CD4-positive, alpha-beta T cell treated with Interleukin-2 at 100 ng/mL for 4 hours (primary cell): ENCODE results near the gene ABL1.
"Not testable (repeated sequence)": the region's sequence is repeated elsewhere in the genome, so short reads cannot be mapped to it uniquely, and the experiment has no call there.

Source experiments
- DNase-seq: peaks from one replicate; pipeline ENCODE4 v3.0.0-alpha.2; 2020; ENCODE audit warnings: low spot score

ABL1 gene

GRCh38 chr9:130834371-130835336 is at the start of gene ABL1:
TSS of gene ABL1 (plus strand) at chr9:130835254. CDS start at chr9:130835447, 193 bp downstream.
- peak; percentile 55 for DNase-seq

GRCh38 chr9:130785940-130786508 is 49.0 kb upstream of the ABL1 start:
- DNase-seq, result no peak

GRCh38 chr9:130786526-130786925 is 48.5 kb upstream of the ABL1 start:
- no peak for DNase-seq

DNA sequence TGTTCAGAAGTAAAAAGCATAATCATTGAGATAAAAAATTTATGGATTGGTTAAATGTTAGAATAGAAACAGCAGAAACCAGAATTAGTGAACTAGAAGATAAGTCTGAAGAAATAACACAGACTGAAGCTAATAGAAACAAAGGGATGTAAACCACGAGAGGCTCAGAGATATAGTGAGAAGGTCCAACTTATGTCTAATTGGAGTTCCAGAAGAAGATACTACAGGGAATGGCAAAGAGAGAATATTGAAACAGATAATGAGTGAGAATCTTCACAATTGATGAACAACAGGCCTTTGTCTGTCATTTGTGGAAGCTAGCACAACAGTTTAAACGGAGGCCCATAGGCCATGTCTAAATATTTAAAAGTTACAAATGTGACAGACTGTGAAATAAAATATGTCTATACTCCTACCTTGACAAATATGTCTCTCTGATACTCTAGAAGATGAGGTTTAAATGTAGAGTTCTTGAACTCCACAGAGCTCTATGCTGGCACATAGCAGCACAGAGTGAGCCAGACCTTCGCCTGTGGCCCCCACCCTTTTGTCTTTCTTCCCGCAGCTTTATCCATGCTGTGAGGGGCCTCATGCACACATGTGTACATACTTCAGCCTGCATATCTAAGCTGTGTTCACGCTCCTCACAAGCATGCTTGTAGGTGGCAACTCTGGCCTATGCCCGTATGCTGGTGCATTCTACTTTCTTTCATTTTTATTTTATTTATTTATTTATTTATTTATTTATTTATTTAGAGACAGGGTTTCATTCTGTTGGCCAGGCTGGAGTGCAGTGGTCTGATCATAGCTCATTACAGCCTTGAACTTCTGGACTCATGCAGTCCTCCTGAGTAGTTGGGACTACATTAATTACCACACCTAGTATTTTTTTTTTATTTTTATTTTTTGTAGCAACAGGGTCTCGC is 45.0 kb upstream of the ABL1 start:
- DNase-seq, result no peak

DNA sequence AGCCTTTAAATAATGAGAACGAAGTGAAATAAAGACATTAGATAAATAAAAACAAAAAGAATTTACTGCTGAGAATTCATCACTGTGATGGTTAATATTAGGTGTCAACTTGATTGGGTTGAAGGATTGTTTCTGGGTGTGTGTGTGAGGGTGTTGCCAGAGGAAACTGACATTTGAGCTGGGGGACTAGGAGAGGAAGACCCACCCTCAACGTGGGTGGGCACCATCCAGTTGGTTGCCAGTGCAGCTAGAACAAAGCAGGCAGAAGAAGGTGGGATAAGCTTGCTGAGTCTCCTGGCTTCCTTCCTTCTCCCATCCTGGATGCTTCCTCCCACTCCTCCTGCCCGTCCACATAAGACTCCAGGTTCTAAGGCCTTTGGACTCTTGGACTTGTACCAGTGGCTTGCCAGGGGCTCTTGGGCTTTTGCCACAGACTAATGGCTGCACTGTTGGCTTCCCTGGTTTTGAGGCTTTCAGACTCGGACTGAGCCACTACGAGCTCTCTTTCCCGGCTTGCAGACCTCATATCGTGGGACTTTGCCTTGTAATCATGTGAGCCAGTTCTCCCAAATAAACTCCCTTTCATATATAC is 43.7 kb upstream of the ABL1 start:
- no peak for DNase-seq

GRCh38 chr9:130793589-130793988 is 41.5 kb upstream of the ABL1 start:
- no peak for DNase-seq

DNA sequence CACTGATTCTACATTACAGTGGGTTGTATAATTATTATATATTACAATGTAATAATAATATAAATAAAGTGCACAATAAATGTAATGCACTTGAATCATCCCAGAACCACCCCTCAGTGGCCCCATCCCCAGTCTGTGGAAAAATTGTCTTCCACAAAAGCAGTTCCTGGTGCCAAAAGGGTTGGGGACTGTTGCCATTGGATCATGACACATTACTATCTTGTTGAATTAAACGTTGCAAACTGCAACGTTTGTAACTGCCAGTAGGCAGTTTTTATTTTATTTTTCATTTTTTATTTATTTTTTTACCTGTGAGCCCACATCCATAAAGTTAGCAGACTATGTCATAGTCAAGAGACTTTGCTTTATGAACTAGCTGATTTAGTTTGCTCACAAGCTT is 41.0 kb upstream of the ABL1 start:
- DNase-seq, result not testable (repeated sequence)

DNA sequence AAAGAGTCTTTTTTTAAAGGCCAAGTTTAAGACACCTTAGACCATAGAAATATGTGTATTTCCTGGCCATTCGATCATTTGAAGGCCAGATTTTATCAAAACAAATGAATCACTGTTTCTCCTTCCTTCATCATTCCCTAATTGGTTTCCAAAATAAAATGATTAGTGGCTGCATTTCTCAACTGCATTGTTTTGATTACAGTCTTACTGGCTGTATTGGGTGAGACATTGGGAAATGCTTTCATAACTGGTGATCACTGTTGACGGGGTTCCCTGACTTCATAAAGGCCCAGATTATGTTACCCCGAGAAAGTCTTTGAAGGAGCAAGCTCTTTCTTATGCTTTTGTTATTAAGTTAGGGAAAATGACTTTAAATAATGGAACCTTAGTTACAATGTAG is 40.6 kb upstream of the ABL1 start:
- not testable (repeated sequence) for DNase-seq

DNA sequence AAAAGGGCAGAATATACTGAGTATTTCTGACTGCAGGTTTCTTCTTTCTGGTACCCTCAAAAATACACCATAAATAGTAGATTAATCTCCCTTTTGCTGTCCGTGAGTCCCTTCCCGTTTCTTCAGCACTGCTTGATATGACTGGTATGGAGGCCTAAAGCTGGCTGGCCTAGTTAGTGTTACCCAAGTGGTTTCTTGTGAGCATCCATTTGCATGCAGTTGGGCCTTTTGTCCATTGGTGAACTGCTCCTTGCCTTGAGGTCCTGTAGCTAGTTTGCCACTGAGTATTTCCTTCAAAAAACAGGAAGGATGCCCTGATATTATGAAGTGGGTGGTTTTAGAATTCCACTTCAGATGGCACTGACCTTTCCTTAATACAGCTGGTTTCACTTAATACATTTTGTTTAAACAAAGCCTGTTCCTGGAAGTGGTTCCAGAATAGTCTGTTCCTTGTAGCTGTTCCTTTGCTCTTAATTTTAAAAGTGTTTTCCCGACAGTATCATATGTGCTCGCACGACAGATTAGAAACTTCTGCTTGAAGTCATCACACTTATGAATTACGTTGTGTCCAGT is 40.0 kb upstream of the ABL1 start:
- DNase-seq, result no peak

GRCh38 chr9:130803116-130803515 is 31.9 kb upstream of the ABL1 start:
- not testable (repeated sequence) for DNase-seq

DNA sequence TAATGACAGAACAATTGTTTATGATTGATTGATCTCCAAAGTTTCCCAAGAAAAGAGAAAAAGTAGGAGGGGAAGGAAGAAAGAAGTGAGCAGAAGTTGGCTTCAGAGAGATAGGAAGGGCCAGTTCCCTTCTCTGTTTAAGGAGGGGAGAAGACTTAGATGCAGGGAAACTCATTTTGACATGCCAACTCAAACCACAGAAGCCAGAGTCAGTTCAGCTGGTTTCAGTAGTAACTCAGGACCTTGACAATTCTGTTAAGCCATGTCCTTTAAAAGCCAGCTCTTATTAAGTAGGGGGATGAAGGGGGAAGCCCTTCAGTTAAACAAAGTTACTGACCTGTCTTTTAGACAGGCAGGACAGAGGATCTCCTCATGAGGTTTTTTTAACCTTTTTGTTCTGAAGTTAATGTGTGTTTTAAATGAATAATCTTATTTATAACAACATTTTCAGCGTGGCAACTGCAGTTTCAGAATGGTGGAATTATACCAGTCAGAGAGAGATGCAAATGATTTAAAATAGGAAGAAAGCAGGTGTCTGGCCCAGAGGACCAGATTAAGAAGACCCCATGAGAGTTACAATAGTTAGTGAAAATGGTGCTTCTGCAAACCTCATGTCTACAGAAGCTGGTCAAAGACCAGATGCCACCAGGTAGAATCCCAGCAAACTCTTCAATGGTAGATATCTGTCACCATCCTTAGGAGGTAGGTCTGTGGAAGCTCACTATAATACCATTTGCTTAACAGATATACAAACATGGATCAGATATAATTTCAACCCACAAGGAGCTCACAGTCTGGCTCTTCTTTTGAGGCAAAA is 29.3 kb upstream of the ABL1 start:
- no peak for DNase-seq

DNA sequence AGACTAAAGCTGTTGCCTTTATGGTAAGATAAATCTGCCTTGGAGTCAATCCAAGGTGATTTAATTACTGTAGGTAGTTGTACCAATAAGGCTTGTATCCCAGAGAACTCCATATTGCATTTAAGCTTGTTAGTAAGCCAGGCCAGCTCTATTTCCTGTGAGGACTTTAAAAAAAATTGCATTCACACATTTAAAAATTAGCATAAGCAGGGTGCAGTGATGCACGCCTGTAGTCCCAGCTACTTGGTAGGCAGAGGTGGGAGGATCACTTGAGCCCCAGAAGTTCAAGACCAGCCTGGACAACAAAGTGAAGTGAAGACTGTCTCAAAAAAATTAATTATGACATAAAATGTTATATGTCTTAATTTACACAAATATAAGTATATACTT is 28.7 kb upstream of the ABL1 start:
- no peak for DNase-seq

DNA sequence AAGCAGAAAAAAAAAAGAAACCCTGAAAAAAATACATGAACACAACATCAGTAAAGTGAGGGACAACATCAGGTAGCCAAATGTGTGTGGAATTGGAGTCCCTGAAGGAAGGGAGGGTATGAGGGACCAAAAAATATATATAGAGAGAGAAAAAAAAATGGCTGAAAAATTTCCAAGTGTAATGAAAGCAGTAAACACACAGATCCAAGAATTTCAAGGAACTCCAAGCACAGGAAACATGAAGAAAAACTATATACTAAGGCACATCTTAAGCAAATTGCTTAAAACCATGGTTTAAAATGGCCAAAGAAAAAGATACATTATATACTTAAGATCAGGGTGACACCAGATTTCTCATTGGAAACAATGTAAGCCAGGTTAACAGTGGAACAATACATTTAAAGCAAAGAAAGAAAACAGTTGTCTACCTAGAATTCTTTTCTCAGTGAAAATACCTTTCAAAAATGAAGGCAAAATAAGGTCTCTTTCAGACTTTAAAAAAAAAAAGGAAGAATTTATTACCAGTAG is 24.4 kb upstream of the ABL1 start:
- no peak for DNase-seq

DNA sequence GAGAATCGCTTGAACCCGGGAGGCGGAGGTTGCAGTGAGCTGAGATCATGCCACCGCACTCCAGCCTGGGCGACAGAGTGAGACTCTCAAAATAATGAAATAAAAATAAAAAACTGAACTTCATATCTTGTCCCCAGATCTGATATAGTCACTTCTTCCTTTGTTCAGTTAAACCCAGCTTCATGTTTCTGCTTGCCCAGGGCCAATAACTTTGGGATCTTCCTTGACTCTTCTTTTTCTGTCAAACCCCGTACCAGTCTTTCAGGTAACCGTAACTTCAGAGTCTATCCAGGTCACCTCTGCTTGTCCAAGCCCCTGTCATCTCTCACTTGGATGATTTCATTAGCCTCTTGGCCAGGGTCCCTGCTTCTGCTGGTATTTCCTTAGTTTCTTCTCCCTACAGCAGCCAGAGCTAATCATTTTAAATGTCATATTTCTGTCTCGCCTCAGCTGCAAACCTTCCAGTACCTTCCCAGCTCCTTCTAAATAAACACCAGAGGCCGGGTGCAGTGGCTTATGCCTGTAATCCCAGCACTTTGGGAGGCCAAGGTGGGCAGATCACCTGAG is 19.7 kb upstream of the ABL1 start:
- no peak for DNase-seq

GRCh38 chr9:130817914-130818313 is 17.1 kb upstream of the ABL1 start:
- DNase-seq, result no peak

DNA sequence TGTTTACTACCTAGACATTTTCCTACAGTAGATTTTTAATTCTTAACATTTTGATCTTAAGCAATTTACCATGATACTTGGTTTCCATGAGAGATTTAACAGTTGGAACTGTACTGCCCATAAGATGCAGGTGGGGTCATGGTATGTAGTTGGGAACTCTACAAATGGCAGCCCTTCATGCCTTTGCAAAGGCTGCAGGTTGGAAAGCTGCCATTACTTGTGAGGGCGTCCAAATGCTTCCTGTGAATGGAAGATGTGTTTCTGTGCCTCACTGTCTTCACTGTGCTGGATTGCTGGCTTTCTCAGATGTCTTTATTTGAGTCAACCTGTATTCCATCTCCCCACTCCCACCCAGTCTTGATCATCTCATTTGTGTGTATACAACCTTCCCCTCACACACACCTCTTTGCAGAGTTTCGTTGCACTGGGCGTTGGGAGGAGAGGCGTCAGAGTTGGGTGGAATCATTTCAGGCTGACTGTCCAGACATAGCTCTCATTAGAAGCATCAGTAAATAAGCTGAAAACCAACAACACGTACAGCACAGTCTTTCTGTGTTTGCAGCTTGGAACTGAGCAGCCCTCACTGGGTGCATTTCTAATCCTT is 14.8 kb upstream of the ABL1 start:
- DNase-seq, result no peak

- DNase-seq, result no peak
Observed at GRCh38 chr9:130823435-130823834, 11.6 kb upstream of the ABL1 start.

- DNase-seq, result no peak
Observed at GRCh38 chr9:130824079-130824478, 11.0 kb upstream of the ABL1 start.

DNA sequence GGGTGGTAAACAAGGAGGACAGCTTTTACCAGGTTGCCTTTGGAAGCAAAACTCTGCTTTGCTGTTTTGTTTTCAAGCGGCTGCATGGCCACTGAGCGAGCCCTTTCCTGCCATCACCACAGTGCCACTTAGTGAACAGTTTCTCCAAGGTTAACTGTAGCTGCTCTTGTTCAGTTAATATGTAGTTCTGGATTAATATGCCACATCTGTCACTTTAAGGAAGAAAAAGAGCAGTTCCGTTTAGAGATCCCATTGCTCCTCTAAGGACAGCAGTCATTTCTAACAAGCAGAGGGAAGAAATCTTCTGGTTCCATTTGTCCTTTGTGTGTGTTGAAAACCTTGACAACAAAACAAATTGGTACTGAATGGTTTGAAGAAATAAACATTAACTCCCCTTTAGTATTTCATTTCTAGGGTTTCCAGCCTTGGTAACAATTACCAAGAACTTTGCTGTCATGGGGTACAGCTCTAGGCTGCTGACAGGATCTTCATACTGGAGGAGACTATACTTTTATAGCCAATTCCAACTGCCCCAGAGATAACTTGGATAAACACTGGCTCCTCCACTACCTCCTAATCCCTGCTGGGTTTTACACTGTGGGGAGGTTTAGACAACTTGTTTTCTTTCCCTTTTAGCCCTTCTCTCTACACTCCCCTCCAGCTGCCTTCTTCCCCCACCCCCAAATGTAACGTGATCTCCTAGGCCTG is 10.3 kb upstream of the ABL1 start:
- DNase-seq, result no peak
